OCI-LY1 (cell line): ENCODE measurements around the gene AMMECR1L.

Source experiments
- H2AFZ ChIP-seq: fragments of 200-600 bp; sonication (generic), shearing (Covaris generic); 2 replicates; pipeline ENCODE4 v1.6.0; 2014; ENCODE audit warnings: antibody characterized with exemption, mild to moderate bottlenecking, low read length
- H3F3A ChIP-seq: fragments of 200-600 bp; sonication (generic), shearing (Covaris generic); 2 replicates; pipeline ENCODE4 v1.6.0; 2014; ENCODE audit warnings: mild to moderate bottlenecking, antibody characterized with exemption, low read length, moderate library complexity; ENCODE audit not compliant: insufficient read depth
- H3K27ac ChIP-seq: fragments of 200-600 bp; sonication (generic); 2 replicates; pipeline ENCODE4 v1.5.1; 2014; ENCODE audit warnings: low read length, mixed run types, mild to moderate bottlenecking, low read depth; ENCODE audit not compliant: poor library complexity, severe bottlenecking
- H3K27me3 ChIP-seq: fragments of 200-600 bp; sonication (generic); 2 replicates; pipeline ENCODE4 v1.6.0; 2014; ENCODE audit warnings: antibody characterized with exemption, mild to moderate bottlenecking, low read length, moderate library complexity; ENCODE audit not compliant: insufficient read depth
- H3K36me3 ChIP-seq: fragments of 200-600 bp; sonication (generic); 2 replicates; pipeline ENCODE4 v1.6.1; 2014; ENCODE audit warnings: mild to moderate bottlenecking, antibody characterized with exemption, low read length, moderate library complexity, mixed read lengths; ENCODE audit not compliant: insufficient read depth
- H3K4me1 ChIP-seq: fragments of 200-600 bp; sonication (generic); 2 replicates; pipeline ENCODE4 v1.5.1; 2014; ENCODE audit warnings: mild to moderate bottlenecking, low read length, moderate library complexity; ENCODE audit not compliant: insufficient read depth, severe bottlenecking
- H3K4me2 ChIP-seq: fragments of 200-600 bp; sonication (generic), shearing (Covaris generic); 2 replicates; pipeline ENCODE4 v1.6.1; 2014; ENCODE audit warnings: low read length
- H3K4me3 ChIP-seq: fragments of 200-600 bp; sonication (generic); 2 replicates; pipeline ENCODE4 v1.5.1; 2014; ENCODE audit warnings: low read length, low read depth, mild to moderate bottlenecking, mixed read lengths; ENCODE audit not compliant: poor library complexity, severe bottlenecking
- H3K79me2 ChIP-seq: fragments of 200-600 bp; shearing (Covaris generic); 2 replicates; pipeline ENCODE4 v1.6.1; 2016; ENCODE audit warnings: mixed run types, low read length, mixed read lengths; ENCODE audit not compliant: insufficient read depth
- H3K9ac ChIP-seq: fragments of 200-600 bp; sonication (generic), shearing (Covaris generic); 2 replicates; pipeline ENCODE4 v1.6.1; 2014; ENCODE audit warnings: mild to moderate bottlenecking, low read length, mixed read lengths
- H3K9me2 ChIP-seq: fragments of 200-600 bp; sonication (generic), shearing (Covaris generic); 2 replicates; pipeline ENCODE4 v1.6.1; 2014; ENCODE audit warnings: low read depth, mild to moderate bottlenecking, low read length, mixed read lengths
- H3K9me3 ChIP-seq: fragments of 200-600 bp; shearing (Covaris generic); 2 replicates; pipeline ENCODE4 v1.6.1; 2014; ENCODE audit warnings: low read length, mixed read lengths
- H4K20me1 ChIP-seq: fragments of 200-600 bp; sonication (generic), shearing (Covaris generic); 2 replicates; pipeline ENCODE4 v1.6.0; 2016; ENCODE audit warnings: mild to moderate bottlenecking, low read length; ENCODE audit not compliant: insufficient read depth
- CTCF ChIP-seq: fragments of 200-600 bp; sonication (generic), shearing (Covaris generic); IDR thresholded peaks from 2 replicates; pipeline ENCODE4 v1.5.1; 2017; ENCODE audit warnings: mild to moderate bottlenecking, antibody characterized with exemption, low read length, moderate library complexity, mixed read lengths
- EZH2 ChIP-seq: fragments of 200-600 bp; sonication (generic), shearing (Covaris generic); IDR thresholded peaks from 2 replicates; pipeline ENCODE4 v1.8.0; 2017; ENCODE audit warnings: borderline replicate concordance, mixed run types, mild to moderate bottlenecking, antibody characterized with exemption, low read length, moderate library complexity, mixed read lengths

Gene AMMECR1L

GRCh38 chr2:127901339-127902056 lies 15.7 kb upstream of the AMMECR1L start:
- Histone ChIP-seq H3K9me3 (no peaks in the 10 kb centered on the region), H3K27me3 (0 out of 2 replicates have a peak, but pooled peaks cover 4% of the 10 kb centered on the region), H3K79me2 (no peaks in the 10 kb centered on the region), H3K27ac (no peak overlapping the region), H3F3A (no peaks in the 10 kb centered on the region), H3K4me2 (no peak overlapping the region), H4K20me1 (no peaks in the 10 kb centered on the region), H3K9me2 (no peaks in the 10 kb centered on the region), H3K4me3 (no peak overlapping the region), H3K9ac (no peak overlapping the region), H2AFZ (no peak overlapping the region), H3K4me1 (peaks cover 24% of the 10 kb centered on the region), H3K36me3 (no peaks in the 10 kb centered on the region)
- TF ChIP-seq EZH2, result no peak
- no peak for TF ChIP-seq CTCF

GRCh38 chr2:127897531-127898211 lies 11.9 kb upstream of the AMMECR1L start:
- Histone ChIP-seq H3K27me3 (no peaks in the 10 kb centered on the region), H3K4me1 (peaks cover 8% of the 10 kb centered on the region), H2AFZ (no peak overlapping the region), H4K20me1 (no peaks in the 10 kb centered on the region), H3K9me3 (no peaks in the 10 kb centered on the region), H3K9me2 (no peaks in the 10 kb centered on the region), H3K79me2 (no peaks in the 10 kb centered on the region), H3K4me3 (no peak overlapping the region), H3K27ac (no peak overlapping the region), H3K4me2 (no peak overlapping the region), H3F3A (no peaks in the 10 kb centered on the region), H3K36me3 (no peaks in the 10 kb centered on the region), H3K9ac (no peak overlapping the region)
- TF ChIP-seq CTCF (no peak), EZH2 (no peak)

GRCh38 chr2:127893494-127893893 lies 7.7 kb upstream of the AMMECR1L start:
- Histone ChIP-seq H3K9ac (no peak overlapping the region), H3K79me2 (no peaks in the 10 kb centered on the region), H3K27ac (no peak overlapping the region), H3F3A (no peaks in the 10 kb centered on the region), H2AFZ (no peak overlapping the region), H3K4me2 (peak overlapping the region; percentile 15; the same call in 1 of the 2 replicates), H3K9me3 (no peaks in the 10 kb centered on the region), H3K36me3 (no peaks in the 10 kb centered on the region; the same call in 1 of the 2 replicates), H3K9me2 (no peaks in the 10 kb centered on the region), H4K20me1 (no peaks in the 10 kb centered on the region), H3K27me3 (no peaks in the 10 kb centered on the region; the same call in 1 of the 2 replicates), H3K4me1 (peaks cover 8% of the 10 kb centered on the region), H3K4me3 (no peak overlapping the region)
- no peak for TF ChIP-seq EZH2
- TF ChIP-seq CTCF, result no peak
